ENCODE results near the gene SLC12A8.

DNA sequence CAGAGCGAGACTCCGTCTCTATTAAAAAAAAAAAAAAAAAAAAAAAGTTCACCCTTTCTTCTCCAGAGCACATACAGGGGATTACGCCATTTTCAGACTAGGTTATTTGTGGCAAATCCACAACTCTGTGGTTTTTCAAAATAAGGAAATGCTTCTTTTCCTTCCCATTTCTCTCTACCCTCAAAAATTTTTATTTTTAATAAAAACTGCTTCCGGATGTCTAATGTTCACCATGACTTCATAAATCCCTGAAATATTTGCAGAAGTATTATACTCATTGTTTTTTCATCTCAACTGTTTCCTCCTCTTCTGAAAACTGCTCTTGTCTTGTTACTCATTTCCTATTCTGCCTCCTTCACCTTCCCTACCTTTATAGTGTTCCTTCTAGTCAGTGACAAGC, 45.0 kb upstream of the SLC12A8 start:
- no peak for TF ChIP-seq POLR2A (IDR thresholded peaks at IDR 0.05)
- TF ChIP-seq CTCF (IDR thresholded peaks at IDR 0.05), result no peak
- no peak for TF ChIP-seq POLR2AphosphoS5 (IDR thresholded peaks at IDR 0.05)
